HG02642 (cell line): ENCODE measurements around the gene GMPPB.
"Not testable (repeated sequence)": the region's sequence is repeated elsewhere in the genome, so short reads cannot be mapped to it uniquely, and the experiment has no call there.

Experiments used
- ATAC-seq: cut with Tn5 transposase; IDR thresholded peaks from one replicate; pipeline ENCODE4 v1.9.1; 2021; ENCODE audit warnings: mild to moderate bottlenecking; ENCODE audit not compliant: unreplicated experiment, poor library complexity

GMPPB gene

DNA sequence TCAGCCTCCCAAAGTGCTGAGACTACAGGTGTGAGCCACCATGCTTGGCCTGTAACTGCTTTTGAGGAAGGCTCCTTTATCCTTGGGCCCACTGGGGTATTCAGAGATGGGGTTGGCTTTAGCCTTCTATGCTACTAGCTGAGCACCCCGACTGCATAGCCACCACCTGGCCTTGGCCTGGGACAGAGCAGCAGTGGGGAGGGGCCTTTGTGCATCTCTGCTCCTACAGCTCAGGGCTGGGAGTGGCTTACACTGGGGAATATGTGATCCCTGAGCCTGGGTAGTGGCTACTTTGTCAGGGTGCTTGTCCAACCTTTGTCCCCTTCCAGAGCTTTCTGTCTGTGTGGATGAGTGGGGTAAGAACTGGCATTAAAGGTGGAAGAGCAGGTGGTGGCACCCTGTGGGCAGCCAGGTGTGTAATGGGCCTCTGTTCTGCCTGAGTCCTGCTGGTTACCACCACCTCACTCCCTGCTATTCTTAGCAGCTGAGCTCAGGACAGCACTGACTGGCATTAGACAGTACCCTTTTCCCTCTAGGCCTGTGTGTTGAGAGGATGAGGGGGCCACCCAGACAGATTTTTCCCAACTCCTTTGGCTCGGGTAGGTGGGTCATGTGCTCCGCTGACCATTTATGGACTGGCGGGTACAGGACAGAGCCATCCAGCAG, 28.3 kb downstream of the GMPPB start:
- ATAC-seq = not testable (repeated sequence)

DNA sequence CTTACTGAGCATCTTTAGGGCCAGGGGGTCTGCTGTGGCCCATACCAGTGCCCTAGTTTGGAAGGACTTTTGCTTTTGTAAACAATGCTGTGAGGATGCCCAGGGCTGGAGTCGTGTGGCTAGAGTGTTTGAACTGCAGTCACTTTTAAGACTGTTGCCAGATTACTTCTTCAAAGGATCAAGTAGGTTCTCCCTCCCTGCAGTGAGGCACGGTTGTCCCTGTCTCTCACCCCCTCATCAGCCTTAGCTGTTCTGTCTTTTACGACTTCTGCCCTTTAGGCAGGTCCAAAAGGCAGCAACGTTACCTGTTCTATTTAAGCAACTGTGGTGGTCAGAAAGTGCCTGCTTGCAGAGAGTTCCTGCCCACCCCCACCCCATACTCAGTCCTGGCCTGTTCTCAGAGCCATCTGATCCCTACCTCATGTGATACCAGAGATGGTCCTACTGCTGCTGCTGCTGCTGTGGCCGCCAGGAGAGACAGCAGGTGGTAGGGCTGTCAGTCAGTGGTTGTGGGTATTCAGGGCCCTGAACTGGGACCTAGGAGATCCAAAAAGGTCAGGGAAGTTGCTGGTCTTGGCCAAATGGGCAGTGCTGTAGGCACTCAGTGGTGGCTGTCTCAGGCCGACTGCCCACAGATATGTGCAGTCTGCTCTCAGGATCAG, 29.2 kb downstream of the GMPPB start:
- ATAC-seq = not testable (repeated sequence)

DNA sequence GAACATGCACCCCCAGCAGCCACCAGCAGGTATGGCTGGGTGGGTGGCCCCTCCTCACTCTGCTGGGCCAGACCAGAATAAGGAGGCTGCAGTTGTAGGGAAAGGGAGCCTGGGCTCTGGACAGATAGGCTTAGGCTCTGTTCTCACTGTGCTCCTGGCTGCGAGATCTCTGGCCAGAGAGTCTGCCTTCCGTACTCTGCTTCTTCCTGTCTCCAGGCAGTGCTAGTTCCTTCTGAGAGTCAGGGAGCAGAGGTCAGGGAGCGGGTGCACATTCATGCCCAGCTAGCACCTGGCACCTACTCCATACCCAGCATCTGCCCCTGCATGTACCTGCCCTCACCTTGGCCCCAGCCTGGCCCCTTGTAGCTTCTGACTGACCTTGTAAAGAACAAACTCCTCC, 32.3 kb downstream of the GMPPB start:
- ATAC-seq = not testable (repeated sequence)

DNA sequence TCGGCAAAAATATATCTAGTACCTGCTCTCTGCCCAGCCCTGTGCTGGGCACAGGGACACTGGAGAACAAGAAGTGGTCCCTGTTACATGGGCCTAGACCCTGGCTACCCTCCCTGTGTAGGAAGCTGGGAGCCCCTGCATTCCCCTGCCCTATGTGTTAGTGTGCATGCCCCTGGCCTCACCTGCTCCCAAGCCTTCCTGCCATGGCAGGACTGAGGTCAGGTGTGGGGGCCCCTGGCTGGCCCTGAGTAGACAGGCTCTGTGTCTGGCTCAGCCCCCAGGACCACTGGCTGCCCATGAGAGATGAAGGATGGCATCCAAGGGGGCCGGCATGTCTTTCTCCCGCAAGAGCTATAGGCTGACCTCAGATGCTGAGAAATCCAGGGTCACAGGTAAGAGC, 32.9 kb downstream of the GMPPB start:
- not testable (repeated sequence) for ATAC-seq

DNA sequence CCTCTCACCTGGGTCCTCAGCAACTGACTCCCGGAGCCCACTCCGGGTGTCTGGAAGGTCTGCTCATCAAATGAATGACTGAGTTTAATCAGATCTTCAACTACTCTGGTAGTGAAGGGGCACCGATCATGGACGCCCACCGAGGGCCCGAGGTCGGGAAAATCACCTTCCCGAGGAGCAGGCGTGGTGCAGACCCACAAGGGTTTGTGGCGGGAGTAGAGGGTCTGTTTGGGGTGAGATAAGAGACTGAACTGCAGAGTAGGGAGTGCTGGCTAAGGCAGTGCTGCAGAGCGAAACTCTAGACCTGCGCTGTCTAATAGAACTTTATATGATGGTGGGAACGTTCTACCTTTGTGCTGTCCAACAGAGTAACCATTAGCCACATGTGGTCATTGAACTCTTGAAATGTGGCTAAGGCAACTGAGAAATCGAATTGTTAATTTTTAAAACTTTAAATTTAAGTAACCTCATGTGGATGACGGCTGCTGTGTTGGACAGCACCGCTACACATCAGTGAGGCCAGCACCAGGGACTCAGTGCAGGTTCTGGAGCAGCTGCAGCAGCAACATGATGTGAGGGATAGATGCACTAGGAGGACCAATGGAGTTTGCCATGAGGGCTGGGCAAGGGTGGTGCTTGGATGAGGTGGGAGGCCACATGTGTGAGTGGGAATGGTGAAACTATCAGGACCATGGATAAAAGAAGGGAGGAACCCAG, 33.7 kb downstream of the GMPPB start:
- ATAC-seq = not testable (repeated sequence)

DNA sequence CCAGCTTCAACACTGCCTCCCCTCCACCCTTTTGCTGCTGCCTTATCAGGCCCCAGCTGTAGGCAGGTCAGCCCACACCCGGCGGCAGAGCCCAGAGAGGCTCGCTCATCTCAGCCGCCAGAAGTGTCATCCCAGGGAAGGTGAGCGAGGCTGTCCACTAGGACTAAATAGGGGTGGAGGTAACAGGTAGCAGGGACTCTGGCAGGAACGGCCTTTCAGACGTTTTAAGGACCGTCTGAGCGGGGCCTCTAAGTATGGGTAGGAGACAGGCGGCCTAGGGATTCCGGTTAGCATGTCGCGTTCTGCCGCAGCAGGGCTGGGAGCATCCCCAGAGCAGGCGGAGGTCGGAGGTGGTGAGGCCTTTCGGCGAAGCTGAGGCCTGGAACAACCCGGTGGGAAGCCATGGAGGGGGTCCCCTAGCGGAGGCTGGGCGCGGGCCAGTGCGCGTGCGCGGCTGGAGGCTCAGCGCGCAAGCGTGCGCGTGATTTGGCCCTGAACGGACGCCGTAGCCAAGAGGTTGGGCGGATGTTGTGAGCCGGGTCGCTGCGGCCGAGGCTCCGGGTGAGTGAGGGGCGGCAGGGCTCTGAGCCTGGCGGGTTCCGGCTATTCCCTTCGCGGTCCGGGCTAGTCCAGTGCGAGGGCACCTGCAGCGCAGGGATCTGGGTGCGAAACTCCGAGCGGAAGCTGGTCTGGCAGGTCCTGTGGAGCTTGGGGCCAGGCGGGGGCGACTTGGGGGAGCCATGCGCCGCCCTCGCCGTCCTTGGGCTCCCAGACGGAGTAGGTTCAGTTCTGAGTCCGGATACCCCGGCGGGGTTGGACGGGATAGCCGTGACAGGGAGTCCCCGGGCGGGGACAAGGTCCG, 34.5 kb downstream of the GMPPB start, which contains the start of the genes MST1 and RNF123:
MST1 (minus strand) TSS at position 429 of the 862 bp plus-strand sequence. CDS start 783 bp downstream, outside the sequence.
RNF123 (plus strand) TSS at position 512 of the 862 bp plus-strand sequence. CDS start 1,609 bp downstream, outside the sequence.
- ATAC-seq = peak; percentile 71

DNA sequence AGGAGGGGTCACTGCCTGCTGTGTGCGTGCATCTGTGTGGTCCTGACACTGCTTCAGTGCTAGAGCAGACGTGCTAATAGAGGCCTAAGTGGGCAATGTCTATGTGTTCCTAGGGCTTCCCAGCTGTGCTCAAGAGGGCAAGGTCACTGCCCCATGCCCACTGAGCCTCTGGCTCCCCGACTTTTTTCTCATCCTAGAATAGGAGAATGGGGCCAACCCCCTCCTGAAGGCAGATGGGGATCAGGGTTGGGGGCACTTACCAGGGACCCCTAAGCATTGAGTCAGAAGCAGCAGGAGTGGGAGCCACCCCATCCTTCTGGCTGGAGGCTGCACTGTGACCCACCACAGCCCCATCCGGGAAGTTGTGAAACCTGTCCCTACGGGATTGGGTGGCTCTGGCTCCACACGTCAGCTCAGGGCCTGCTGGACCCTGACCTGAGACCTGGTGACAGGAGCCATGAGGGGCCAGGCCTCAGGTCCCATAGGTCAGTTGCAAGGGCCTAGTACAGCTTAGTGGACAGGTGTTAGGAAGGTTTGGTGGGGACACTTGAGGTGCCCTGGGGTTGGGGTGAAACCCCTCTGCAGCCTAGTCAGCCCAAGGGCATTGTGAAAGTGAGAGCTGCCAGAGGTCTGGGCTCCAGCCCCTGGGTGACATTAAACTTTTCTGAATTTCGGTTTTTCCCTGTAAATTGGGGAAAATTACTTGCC, 35.3 kb downstream of the GMPPB start:
- ATAC-seq = not testable (repeated sequence)

DNA sequence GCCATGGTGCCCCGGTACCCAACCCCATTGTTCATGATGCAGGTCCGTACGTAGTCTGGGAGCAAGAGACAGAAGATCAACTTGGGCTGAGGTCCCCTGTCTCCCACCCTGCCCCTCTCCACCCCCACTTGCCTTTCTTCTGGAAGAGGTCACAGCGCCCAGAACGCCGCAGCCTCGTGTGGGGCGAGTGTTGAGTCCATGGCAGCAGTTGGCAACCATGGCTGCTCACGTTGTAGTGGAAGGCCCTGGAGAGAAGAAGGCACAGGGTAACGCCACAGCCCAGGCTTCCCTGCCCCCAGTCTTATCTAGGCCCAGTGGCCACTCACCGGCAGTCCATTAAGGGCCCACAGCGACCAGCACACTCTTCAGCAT, 36.3 kb downstream of the GMPPB start:
- ATAC-seq = not testable (repeated sequence)

DNA sequence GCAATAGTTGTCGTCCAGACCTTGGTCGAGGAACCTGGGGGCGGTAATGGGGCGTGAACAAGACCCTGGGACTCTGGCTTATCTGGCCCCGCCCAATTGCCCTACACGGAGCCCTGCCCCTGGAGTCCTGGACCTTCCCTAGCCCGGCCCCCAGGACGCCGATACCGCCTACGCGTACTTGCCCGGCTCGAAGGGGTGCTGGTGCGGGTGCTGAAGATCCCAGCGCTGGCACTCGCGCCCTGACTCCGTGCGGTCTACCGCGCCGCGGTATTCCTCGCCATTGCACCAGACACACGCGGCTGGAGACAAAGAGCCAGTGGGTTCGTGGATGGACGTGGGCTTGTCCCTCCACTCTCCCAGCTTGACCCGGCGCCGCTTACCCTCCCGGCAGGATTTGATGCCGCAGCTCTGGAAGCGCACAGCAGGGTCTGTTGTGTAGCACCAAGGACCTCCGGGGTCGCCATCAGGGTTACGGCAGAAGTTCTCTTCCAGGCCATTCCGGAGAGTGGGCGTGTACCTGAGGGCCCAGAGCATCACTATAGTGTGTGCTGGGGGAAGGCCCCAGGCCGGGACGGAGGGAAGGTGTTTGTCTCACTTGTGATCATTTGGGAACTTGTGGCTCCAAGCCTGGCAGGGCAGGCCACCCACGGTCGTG, 36.9 kb downstream of the GMPPB start:
- ATAC-seq = not testable (repeated sequence)

DNA sequence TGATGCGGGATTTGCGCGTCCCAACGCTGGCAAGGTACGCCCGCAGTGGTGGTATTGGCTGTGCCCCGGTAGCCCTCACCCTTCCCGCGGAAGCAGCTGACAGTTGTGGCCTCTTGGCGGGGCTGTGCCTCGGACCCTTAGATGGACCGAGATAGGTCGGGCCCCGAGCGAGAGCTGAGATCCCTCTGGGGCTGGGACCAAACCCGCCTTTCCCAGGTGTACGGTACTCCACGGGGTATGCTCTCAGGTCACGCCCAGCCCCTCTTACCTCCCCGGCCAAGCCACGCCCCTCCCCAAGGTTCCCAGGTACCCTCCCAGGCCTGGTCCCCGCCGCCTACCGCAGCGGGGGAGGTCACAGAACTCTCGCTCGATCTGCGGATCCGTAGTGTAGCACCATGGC, 37.4 kb downstream of the GMPPB start:
- ATAC-seq = not testable (repeated sequence)

DNA sequence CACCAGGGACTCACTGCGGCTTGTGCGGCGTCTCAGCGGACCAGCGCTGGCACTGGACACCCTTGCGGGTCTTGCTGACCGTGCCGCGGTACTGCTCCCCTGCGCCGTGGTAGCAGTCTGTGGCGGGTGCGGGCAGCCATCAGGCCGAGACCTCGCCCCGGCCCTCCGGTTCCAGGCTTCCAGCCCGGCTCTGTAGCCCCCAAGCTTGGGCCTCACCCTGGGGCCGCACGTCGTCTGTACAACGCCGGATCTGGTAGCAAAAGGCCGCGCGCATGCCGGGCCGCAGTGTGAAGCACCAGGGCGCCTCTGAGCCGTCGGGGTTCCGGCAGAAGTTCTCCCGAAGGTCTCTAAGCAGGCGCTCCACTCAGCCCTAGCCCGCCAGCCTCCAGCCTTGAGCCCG, 37.9 kb downstream of the GMPPB start:
- not testable (repeated sequence) for ATAC-seq

DNA sequence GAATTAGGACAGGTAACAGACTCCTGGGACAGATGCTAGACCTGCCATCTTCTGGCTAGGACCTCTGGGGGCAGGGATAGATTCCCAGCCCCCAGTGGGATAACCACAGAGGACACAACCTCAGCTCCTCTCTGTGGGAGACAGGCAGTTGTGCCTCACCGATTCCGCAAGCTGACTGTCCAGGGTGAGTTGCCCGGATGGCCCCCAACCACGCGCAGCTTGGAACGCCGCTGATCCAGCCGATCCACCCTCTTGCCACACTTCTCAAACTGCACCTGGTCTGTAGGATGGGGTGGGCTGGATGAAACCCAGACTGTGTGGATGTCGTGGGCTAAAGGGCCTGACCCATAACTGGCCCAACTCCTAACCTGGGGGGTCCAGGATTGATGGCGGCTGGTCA, 38.6 kb downstream of the GMPPB start:
- ATAC-seq = not testable (repeated sequence)

DNA sequence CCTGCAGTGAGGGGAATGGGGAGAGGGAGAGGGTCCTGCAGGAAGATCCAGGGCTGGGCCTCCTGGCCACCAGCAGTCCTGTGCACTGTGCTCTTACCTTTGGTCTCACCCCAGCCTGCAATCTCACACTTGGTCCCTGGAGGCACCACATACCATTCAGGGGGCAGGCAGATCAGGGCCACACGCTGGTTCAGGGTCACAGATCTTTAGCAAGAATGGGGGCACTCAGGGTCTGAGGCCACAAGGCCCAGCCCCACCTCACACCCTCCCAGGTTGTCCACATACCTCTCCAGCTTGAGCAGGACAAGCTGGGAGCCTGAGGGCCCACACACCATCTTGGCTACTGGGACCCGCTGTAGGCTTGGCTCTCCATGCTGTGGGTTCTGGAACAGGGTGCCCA, 39.3 kb downstream of the GMPPB start:
- not testable (repeated sequence) for ATAC-seq

DNA sequence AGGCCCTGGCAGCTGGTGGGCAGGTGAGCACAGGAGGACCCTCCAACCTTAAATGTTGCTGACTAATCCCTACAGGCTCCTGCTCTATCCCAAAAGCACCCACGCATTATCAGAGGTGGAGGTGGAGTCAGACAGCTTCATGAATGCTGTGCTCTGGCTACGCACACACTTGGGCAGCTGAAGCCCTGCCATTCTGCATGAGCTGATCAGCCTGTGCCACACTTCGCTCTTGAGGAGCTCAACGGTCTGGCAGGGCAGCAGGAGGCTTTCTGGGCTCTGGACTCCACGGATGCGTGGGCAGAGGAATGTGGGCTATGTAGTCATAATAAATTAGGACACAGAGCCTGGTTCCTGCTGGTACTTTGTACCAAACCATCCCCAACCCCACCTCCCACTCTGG, 40.6 kb downstream of the GMPPB start:
- no peak for ATAC-seq

DNA sequence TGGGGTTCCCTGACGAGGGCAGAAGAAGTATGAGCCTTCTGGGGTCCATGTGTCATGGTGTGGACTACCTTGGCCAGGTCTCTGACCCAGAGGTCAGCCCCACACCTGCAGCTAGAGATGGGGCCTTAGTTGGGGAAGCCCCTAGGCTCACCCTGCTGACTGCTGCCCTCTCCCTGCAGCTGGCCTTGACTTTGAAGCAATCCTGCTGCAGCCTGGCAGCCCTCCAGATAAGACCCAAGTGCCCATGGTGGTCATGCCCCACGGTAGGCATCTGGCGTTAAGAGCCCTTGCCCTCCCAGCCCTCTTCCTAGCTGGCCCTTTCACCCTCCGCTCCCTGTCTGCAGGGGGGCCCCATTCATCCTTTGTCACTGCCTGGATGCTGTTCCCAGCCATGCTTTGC, 42.2 kb downstream of the GMPPB start:
- ATAC-seq = no peak

DNA sequence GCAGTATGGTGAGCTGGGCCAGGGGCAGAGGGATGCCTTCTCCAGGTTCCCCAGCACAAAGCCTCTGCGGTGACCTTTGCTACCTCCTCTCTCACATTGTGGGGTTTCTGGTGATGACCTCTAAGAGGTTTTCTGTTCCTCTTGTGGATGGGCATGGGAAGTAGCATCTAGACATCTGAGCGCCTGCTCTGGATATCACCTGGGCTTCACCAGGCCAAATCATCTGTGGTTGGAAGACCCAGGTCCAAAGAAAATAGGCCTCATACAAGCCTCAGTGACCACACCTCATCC, 42.6 kb downstream of the GMPPB start:
- ATAC-seq = no peak

DNA sequence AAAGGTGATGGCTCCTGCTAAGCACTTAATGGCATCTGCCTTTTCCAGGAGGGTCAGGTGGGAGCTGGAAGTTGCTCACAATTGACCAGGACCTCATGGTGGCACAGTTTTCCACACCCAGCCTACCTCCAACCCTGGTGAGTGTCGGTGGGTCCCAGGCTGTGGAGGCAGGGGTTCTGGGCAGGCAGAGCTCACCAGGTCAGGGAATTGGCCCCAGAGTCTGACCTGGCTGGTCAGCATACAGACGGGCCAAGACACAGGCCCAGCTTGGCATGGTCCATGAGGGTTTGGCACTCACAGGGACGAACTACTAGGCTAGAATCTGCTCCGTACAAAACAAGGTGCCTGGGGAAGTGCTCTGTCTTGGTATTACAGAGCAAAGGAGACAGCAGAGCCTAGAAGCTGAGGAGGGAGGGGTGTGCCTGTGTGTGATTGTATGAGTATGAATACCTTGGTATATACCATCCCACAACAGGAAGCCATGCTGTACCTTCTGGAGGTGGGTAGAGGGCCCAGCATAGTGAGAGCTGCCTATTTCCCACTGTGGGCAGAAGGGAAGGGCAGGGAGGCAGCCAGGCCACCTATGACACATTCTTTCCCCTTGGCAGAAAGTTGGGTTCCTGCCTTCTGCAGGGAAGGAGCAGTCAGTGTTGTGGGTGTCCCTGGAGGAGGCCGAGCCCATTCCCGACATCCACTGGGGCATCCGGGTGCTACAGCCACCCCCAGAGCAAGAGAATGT, 43.1 kb downstream of the GMPPB start:
- ATAC-seq = no peak

DNA sequence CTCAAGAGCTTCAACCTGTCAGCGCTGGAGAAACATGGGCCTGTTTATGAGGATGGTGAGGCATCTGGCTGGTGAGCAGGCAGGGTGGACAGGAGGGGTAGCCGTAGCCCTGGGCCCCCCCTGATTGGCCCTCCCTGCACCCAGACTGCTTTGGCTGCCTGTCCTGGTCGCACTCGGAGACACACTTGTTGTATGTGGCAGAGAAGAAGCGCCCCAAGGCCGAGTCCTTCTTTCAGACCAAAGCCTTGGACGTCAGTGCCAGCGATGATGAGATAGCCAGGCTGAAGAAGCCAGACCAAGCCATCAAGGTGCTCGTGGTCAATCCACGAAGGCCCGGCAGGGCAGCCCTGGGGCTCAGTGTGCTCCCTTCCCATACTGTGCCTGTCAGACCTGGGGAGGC, 47.8 kb downstream of the GMPPB start:
- ATAC-seq = no peak
